Measurements from ENCODE around the gene EPS8L2.

The EPS8L2 gene

DNA sequence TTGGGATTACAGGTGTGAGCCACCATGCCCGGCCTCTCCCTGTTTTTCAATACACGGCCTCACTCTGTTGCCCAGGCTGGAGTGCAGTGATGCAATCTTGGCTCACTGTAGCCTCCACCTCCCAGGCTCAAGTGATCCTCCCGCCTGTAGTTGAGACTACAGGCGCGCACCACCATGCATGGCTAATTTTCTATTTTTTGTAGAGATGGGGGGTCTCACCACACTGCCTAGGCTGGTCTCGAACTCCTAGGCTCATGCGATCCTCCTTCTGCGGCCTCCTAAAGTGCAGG is 59.7 kb downstream of the EPS8L2 start:
- in situ Hi-C loops (cut with HindIII; ENCODE audit: low pct_ligation_motif_present, low sequenced_read_pairs), result no loop called here
- H3K4me3 ChIP-seq (ENCODE audit: low read depth, low read length), result no peak overlapping the region

DNA sequence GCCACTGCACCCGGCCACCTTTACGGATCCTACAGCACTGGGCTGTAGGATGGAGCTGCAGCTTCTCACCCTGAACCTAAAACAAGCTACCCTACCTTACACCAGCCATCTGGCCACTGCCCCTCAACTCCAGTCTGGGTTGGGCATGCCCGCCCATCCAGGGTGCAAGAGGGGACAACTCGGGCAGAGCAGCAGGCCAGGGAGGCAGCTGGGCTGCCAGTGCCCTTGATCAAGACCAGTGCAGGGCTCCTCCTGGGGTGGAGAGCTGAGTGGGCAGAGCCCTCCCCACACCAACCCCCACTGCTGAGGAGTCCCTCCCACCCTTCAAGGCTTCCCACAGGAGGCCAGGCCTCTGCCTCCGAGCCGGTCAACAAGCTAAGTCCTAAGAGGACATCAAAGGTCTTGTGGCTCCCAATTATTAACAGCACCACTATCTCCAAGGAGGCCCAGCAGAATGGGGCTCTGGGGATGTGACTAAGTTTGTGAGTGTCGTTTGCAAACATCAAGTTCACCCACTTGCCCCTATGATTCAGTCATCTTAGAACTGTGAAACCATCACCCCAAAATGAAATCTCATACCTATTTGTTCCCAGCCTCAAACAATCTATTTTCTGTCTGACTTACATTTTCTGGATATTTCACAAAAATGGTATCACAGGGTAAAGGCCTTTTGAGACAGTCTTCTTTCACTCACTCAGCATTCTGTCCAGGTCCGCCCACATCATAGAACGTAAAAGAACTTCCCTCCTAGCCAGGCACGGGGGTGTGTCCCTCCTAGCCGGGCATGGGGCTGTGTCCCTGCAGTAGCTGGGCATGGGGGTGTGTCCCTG is 60.3 kb downstream of the EPS8L2 start:
- Histone ChIP-seq H3K36me3 (replicated peaks) (peaks cover 77% of the 10 kb centered on the region), H3K27ac (no peak overlapping the region), H3K4me3 (ENCODE audit: low read depth, low read length) (no peak overlapping the region), H3K27me3 (replicated peaks) (no peaks in the 10 kb centered on the region)
- no peak for DNase-seq
- in situ Hi-C loops (cut with HindIII; ENCODE audit: low pct_ligation_motif_present, low sequenced_read_pairs), result no loop called here
- TF ChIP-seq, protein P1, sequence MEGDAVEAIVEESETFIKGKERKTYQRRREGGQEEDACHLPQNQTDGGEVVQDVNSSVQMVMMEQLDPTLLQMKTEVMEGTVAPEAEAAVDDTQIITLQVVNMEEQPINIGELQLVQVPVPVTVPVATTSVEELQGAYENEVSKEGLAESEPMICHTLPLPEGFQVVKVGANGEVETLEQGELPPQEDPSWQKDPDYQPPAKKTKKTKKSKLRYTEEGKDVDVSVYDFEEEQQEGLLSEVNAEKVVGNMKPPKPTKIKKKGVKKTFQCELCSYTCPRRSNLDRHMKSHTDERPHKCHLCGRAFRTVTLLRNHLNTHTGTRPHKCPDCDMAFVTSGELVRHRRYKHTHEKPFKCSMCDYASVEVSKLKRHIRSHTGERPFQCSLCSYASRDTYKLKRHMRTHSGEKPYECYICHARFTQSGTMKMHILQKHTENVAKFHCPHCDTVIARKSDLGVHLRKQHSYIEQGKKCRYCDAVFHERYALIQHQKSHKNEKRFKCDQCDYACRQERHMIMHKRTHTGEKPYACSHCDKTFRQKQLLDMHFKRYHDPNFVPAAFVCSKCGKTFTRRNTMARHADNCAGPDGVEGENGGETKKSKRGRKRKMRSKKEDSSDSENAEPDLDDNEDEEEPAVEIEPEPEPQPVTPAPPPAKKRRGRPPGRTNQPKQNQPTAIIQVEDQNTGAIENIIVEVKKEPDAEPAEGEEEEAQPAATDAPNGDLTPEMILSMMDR (IDR thresholded peaks at IDR 0.05; ENCODE audit: low read depth, low read length, missing control alignments), result no peak

More for the DNA sequence above, 59.7 kb downstream of the EPS8L2 start:
- DNase-seq, result no peak
- peaks cover 76% of the 10 kb centered on the region for H3K36me3 ChIP-seq (replicated peaks)
- no peak overlapping the region for H3K27ac ChIP-seq
- H3K27me3 ChIP-seq (replicated peaks), result no peaks in the 10 kb centered on the region
- TF ChIP-seq, protein P1 (IDR thresholded peaks at IDR 0.05; ENCODE audit: low read depth, low read length, missing control alignments), result no peak

DNA sequence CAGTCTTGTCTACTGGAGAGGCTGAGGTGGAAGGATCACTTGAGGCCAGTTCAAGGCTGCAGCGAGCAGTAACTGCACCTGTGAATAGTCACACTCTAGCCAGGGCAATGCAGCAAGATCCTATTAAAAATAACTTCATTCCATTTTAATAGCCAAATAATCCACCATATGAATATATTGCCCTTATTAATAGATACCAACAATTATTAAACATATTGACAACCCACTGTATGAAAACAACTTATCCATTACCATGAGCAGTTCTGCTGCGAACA is 60.8 kb downstream of the EPS8L2 start:
- in situ Hi-C loops (cut with HindIII; ENCODE audit: low pct_ligation_motif_present, low sequenced_read_pairs), result no loop called here
- Histone ChIP-seq H3K36me3 (replicated peaks) (peaks cover 77% of the 10 kb centered on the region), H3K27ac (no peak overlapping the region), H3K27me3 (replicated peaks) (no peaks in the 10 kb centered on the region), H3K4me3 (ENCODE audit: low read depth, low read length) (no peak overlapping the region)
- TF ChIP-seq, protein P1 (IDR thresholded peaks at IDR 0.05; ENCODE audit: low read depth, low read length, missing control alignments), result no peak
- no peak for DNase-seq

DNA sequence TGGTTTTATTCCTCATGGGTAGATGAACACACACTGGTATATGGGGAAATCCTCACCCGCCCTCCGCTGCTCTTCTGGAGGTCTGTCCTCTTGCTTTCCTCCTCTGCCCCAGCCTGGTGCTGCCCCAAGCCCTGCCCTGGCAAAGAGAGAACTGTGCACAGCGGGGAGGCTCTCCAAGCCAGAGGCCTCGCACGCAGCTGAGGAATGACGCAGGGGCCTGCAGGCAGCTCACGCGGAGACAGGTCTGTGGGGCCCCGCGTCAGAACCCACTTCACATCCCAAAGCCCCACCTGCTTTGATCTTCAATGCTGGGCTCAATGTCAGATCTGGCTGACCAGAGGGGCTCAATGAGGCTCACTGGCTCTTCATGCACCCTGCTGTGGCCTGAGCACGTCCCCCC is 61.2 kb downstream of the EPS8L2 start:
- Histone ChIP-seq H3K36me3 (replicated peaks) (peaks cover 74% of the 10 kb centered on the region), H3K27ac (no peak overlapping the region)

DNA sequence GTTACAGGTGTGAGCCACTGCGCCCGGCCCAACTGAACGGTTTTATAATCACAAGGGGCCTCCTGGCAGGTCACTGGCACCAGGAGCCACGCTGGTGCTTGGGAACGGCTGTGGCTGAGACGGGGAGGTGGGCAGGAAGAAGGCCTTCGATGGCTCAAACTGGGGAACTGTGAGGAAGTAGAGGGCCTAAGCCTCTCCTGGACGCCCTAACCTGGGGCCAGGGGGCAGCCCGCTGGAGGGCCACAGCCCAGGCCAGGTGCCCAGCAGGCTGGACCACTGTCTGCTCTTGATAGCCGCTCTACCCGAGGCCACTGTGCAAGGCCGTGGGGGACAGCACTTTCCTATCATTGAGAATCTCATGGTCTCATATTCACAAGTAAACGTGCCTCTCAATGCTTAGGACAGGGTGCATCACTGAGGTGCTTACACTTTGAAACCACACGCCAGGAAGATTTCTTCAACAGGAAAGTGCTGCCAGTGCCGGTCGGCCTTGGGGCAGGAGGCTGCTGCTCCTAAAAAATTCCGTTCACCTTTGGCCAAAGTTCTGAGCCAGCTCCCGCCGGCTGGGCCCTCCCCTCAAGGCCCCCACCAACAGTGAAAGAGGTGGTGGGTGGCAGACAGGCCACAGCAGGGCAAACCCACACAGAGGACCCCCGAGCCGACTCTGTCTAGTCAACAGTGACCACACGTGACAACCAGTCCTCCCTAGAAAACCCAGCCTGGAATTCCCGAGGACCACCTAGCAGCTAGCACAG is 64.0 kb downstream of the EPS8L2 start:
- Histone ChIP-seq H3K27me3 (replicated peaks) (no peaks in the 10 kb centered on the region), H3K36me3 (replicated peaks) (peaks cover 69% of the 10 kb centered on the region), H3K4me3 (ENCODE audit: low read depth, low read length) (no peak overlapping the region), H3K27ac (no peak overlapping the region)
- in situ Hi-C loops (cut with HindIII; ENCODE audit: low pct_ligation_motif_present, low sequenced_read_pairs), result no loop called here
- no peak for DNase-seq
- TF ChIP-seq, protein P1 (IDR thresholded peaks at IDR 0.05; ENCODE audit: low read depth, low read length, missing control alignments), result no peak

More for the DNA sequence above, 61.2 kb downstream of the EPS8L2 start:
- no peak for DNase-seq
- no peak overlapping the region for H3K4me3 ChIP-seq (ENCODE audit: low read depth, low read length)
- TF ChIP-seq, protein P1 (IDR thresholded peaks at IDR 0.05; ENCODE audit: low read depth, low read length, missing control alignments), result no peak
- no peaks in the 10 kb centered on the region for H3K27me3 ChIP-seq (replicated peaks)
- in situ Hi-C loops (cut with HindIII; ENCODE audit: low pct_ligation_motif_present, low sequenced_read_pairs), result no loop called here

Measured in brain microvascular endothelial cell (primary cell).